ENCODE data around the gene AGAP1.

AGAP1 gene

GRCh38 chr2:235712176-235712575, 218.3 kb downstream of the AGAP1 start:
- no peak for DNase-seq (ENCODE audit: low spot score)

DNA sequence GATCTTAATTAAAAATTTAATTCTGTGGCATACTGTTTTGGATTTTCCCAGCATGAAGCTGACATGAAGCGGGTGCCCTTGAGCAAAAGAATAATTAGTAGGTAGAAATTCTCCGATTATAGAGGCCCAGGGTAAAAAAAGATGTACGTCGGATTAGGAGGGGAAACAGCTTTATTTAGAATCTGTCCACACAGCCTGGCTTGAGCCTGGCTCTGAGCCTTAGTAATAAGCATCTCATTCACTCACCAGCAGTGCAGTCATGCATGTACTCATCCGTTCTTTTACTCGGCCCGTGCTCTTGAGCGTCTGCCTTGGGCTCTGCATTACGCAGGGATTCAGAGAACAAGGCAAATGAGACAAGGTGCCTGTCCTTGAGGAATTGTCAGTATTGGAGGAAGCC, 219.3 kb downstream of the AGAP1 start:
- peak; percentile 27 for DNase-seq (ENCODE audit: low spot score)

DNA sequence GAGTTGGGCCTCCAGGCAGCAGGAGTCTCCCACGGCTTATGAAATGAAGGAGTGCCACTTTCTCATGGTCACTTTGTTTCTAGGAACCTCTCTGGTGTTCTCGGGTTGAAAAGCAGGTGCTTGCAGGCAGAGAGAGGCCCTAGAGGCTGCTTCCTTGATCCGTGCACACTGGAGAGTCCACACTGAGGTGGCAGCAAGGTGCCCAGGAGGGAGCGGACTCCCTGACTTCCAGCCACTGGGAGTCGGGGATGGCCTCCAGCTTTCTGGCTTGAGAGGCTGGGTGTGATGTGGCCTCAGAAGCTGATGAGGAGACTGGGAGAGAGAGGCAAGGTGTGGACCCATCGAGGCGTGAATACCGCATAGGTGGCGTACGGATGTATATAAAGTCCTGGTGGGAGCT, 221.8 kb downstream of the AGAP1 start:
- no peak for DNase-seq (ENCODE audit: low spot score)

DNA sequence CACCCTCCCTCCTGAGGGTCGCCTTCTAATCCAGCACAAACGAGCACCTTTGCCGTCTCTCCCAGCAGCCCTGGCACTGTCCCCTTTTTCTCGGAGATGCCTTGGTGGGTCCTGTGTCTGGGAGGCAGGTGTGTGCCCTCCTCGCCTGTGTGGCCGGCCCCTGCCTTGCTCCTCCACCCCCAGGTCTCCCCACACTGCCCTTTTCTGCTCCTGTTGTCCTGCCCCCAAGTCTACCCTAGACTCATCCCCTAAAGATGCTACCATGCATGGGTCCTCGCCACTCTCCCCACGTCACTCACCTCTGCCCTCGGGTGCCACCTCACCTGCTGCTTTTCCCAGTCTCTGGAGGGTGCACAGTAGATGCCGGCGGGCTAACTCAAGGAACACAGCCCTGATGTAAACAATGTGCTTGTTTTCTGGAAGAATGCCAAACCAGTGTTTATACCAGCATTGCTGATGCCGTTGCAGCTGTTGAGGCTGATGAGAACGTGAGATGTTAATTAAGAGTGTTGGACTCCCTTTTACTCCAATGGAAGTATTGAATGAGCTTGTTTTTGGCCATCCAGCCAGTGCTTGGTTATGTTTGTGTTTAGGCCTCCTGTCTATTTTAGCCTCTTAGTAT, 223.1 kb downstream of the AGAP1 start:
- DNase-seq (ENCODE audit: low spot score) = no peak

GRCh38 chr2:235719146-235719942, 225.5 kb downstream of the AGAP1 start:
- no peak for DNase-seq (ENCODE audit: low spot score)

DNA sequence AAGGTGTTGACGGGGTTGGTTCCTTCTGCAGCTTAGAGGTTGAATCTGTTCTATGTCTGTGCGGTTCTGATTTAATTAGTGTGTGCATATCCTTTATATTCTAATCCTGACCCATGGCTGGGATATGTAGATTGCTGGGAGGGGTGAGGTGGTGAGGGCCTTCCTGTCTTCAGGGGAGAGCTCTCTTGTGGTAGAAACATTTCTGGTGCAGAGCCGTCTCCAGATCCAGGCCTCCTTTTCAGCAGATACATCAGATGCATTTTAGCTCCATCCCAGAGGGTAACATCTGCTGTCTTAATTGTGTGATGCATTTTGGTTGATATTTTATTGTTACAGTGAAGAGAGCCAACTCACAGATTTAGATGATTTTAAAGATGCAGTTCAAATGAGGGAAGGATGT, 227.8 kb downstream of the AGAP1 start:
- no peak for DNase-seq (ENCODE audit: low spot score)

DNA sequence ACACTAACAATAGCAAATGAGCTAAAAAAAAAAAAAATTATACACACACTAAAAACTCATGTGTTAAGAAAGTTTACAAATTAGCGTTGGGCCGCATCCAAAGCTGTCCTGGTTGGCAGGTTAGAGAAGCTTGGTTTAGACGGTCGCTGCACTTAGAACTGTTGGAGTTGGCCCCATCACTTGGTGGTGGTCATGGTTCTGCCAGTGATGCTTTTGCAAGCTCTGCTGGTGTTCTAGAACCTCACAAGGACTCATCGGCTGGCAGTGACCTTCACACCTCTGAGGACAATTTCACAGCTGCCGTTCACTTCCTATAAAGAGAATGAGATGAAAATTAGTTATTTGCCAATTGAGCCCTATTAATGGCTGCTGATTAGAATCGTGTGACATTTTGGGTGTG, 229.0 kb downstream of the AGAP1 start:
- DNase-seq (ENCODE audit: low spot score) = no peak

- DNase-seq (ENCODE audit: low spot score) = no peak
Measured at GRCh38 chr2:235723371-235723770, 229.5 kb downstream of the AGAP1 start.

- DNase-seq (ENCODE audit: low spot score) = no peak
Measured at GRCh38 chr2:235723811-235724465, 230.1 kb downstream of the AGAP1 start.

DNA sequence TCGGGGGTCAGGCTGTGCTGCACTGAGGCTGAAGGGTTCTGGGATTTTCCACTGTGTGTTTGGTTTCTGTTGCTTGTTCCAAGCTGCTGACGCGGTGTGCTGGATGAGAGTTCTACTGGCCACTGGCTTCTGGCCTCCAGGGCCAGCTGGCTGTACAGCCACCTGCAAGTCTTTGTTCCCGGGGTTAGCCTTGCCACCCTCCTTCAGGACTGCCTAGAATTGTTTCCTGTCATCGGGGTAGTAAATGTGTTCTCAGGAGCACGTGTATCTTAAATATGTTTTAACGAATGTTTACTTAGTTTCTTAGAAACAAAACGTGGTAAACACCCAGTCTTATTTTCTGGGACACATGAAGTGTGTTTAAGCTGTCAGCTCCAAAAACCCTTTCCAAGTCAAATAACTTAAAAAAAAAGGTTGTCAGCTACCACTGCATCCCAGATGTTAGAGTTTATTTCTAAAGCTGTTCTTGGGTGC, 231.2 kb downstream of the AGAP1 start:
- no peak for DNase-seq (ENCODE audit: low spot score)

DNA sequence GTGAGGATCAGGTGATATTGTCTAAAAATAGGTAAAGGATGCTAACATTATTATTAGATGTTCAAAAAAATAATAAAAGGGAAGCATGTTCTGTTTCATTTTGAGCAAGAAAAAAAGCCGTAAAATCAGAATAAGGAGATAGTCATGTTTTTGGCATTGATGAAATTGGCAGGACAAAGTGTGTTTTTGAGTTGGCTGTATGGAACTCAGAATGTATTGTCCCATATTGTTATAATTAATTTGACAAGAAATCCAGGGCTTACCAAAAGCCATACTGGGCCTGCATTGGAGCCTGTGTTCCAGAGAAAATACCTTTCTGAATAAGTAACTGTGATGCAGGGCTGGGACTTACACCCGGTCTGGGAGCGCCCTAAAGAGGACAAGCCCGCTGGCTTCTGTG, 232.0 kb downstream of the AGAP1 start:
- DNase-seq (ENCODE audit: low spot score) = no peak

DNA sequence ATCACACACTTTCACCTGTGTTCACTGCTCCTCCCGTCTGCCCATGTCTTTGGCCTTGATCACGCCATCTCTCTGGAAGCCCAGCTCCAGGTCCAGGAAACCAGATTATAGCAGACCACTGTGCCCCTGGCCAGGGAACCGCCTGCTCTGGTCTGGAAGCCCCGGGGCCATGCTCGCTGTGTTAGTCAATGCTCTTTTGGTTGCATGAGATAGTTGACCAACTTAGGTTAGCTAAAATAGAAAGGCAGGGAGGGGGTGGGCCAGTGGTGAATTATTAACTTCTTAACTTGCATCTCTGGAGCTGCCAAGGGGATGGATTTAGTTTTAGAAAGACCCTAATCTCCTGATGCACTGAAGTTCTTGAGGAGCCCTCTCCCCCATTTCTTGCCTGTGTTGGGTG, 232.7 kb downstream of the AGAP1 start:
- DNase-seq (ENCODE audit: low spot score) = no peak

DNA sequence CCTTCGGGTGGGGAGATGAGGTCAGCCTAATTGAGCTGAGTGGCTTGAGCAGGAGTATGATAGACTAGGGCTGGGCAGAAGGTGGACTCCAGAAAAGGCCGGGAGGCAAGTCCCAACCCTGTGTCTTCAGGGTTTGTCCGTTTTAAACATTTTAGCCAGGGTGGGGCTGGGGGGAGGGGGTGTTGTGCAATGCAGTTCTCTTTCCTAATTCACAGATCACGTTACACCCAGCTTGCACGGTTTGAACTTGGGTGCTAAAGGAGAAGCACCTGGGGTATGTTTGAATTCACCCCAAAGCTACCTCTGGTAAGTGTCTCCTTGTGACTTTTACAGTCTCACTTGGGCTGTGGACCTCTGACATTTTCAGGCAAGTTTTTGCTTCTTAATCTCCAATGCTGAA, 233.3 kb downstream of the AGAP1 start:
- no peak for DNase-seq (ENCODE audit: low spot score)

GRCh38 chr2:235727891-235728799, 234.3 kb downstream of the AGAP1 start:
- no peak for DNase-seq (ENCODE audit: low spot score)

DNA sequence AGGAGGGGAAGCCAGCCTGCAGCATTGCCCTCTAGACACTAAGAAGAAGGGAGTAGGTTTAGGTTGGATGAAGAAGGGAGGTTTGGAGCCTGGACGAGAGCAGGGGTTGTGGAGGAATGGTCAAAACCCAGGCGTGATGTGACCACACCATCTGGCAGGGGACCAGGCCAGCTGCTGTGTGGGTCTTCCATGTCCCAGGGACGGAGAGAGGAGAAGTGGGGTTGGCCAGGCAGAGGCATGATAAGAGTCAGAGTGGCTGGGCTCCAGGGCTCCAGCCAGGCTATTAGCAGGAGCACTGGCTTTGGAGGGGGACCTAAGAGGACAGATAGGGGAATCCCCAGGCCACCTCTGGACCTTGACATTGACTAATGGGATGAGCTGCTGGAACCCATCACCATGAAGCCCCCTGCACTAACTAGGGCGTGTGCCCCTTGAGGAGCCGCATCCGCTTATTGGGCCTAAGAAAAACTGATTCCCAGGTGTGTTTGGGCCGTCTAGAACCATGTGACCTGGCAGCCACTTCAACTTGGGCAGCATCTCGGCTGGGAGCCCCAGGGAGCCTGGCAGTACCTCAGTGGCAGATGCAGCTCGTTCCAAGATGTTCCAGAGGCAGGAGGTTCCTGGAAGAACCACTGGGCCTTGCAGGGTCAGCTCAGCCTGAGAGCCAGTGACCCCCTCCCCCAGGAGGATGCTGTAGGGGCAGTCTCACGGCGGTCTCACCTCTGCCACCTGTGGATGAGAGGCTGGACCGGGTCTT, 235.1 kb downstream of the AGAP1 start:
- DNase-seq (ENCODE audit: low spot score) = no peak

GRCh38 chr2:235729557-235729947, 235.7 kb downstream of the AGAP1 start:
- no peak for DNase-seq (ENCODE audit: low spot score)

- DNase-seq (ENCODE audit: low spot score) = no peak
Measured at GRCh38 chr2:235730115-235730514, 236.3 kb downstream of the AGAP1 start.

- DNase-seq (ENCODE audit: low spot score) = no peak
Measured at GRCh38 chr2:235733761-235734160, 239.9 kb downstream of the AGAP1 start.

DNA sequence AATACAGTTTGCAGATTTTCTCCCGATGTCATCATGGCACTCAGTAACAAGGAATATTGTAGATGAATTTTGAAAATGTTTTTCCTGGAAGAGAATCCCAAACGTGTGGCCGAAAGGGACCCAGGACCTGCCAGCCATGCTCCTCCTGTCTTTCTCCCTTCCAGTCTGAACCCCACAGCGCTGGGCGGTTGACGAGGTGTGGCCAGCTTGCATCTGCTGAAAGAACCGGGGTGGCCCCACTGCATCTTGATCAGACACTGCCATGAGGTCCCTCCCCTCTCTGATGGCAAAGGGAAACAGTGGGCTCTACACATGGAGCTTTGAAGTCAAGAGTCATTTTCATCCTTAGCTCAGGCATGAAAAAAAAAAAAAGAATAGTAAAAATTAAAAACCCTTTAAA, 240.3 kb downstream of the AGAP1 start:
- no peak for DNase-seq (ENCODE audit: low spot score)

GRCh38 chr2:235734688-235735231, 240.9 kb downstream of the AGAP1 start:
- DNase-seq (ENCODE audit: low spot score) = no peak

- no peak for DNase-seq (ENCODE audit: low spot score)
Measured at GRCh38 chr2:235737396-235737795, 243.6 kb downstream of the AGAP1 start.

Measured in kidney tubule cell (primary cell).